ENCODE results near the gene ACACA. TPM values are rescaled to one million over a fixed set of nuclear protein-coding genes. Genes with fewer than 3 reads are reported as not detected.
A peak's percentile ranks its signal among the peaks of the same experiment; 100 is the strongest.

ACACA gene
- total RNA-seq, 1 donor from 2014 or later: 44.8 TPM

DNA sequence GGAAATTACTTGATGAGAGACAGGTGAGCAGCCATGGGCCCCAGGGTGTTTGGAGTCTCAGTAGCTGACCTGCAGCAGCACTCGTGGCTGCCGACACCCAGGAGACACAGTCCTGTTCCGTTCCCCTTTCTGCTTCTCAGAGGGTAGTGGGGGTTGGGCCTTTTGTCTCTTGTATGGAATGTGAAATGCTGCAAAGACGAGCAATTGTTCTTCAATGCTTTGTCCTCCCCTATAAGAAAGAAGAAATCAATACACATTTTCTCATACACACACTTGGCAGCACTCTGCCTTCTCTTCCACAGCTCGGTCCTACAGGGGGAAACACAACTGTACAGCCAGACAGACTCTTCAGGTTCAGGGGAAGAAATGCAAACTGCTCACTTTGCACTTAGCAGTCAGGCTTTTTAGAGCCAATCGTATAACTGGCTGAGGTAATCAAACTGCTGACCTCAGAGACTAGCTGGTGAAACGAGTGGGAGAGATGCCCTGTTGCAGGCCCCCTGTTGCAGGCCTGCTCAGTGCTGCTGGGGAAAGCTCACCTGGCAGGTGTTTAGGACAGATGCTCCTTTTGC is 361.2 kb downstream of the ACACA start:
- FAIRE-seq: no peak
- no peak for TF ChIP-seq CTCF (IDR thresholded peaks at IDR 0.05; ENCODE audit: insufficient read depth, low read length, severe bottlenecking)
- DNase-seq (ENCODE audit: low read depth): no peak
- H3K36me3 ChIP-seq (ENCODE audit: control insufficient read depth, insufficient read depth, low read length): peaks cover 5% of the 10 kb centered on the region
- H3K27me3 ChIP-seq (ENCODE audit: control insufficient read depth, insufficient read depth, low read length): no peaks in the 10 kb centered on the region
- no peak overlapping the region for H3K4me3 ChIP-seq (ENCODE audit: low read depth, low read length)

- peaks cover 2% of the 10 kb centered on the region for H3K36me3 ChIP-seq (ENCODE audit: control insufficient read depth, insufficient read depth, low read length)
- FAIRE-seq (no peak), DNase-seq (ENCODE audit: low read depth) (peak; percentile 20)
- TF ChIP-seq CTCF (IDR thresholded peaks at IDR 0.05; ENCODE audit: insufficient read depth, low read length, severe bottlenecking): no peak
- H3K4me3 ChIP-seq (ENCODE audit: low read depth, low read length): no peak overlapping the region
- no peaks in the 10 kb centered on the region for H3K27me3 ChIP-seq (ENCODE audit: control insufficient read depth, insufficient read depth, low read length)
Observed at GRCh38 chr17:37043201-37043600, 363.4 kb downstream of the ACACA start.

DNA sequence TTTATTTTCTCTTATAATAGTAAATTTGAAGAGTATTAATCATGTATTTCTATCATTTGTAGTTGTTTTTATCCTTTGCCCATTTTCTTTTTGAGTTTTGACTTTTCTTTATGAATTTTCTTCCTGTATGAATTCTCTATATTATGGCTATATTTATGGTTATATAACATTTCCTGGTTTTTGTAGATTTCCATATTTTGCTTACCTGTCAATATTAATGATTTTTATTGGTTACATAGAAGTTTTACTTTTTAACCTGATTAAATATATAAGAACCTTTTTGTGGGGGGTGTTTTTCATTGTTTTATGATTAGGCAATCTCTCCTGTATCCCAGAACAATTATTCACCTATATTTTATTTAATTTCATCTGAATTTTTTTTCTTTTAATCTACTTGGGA is 364.7 kb downstream of the ACACA start:
- FAIRE-seq: no peak
- no peak for DNase-seq (ENCODE audit: low read depth)
- no peak overlapping the region for H3K4me3 ChIP-seq (ENCODE audit: low read depth, low read length)
- TF ChIP-seq CTCF (IDR thresholded peaks at IDR 0.05; ENCODE audit: insufficient read depth, low read length, severe bottlenecking): no peak
- H3K27me3 ChIP-seq (ENCODE audit: control insufficient read depth, insufficient read depth, low read length): no peaks in the 10 kb centered on the region
- H3K36me3 ChIP-seq (ENCODE audit: control insufficient read depth, insufficient read depth, low read length): peaks cover 2% of the 10 kb centered on the region

DNA sequence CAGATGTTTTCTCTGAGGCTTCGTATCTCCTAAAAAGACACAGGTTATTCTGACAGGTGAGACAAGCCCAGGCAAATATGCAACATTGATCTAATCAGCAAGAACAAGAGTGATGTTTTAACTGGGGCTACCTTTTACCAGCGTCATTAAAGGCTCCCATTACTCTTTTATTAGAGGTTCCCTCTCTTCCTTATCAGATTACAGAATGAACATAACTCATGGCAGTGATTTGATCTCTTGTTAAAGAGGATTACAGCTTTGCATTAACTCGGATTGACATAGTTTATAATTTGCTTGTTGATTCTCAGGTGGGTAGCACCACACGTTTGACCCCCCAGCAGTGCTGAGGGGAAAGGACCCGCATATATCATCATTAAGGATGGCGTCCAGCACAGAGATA is 367.4 kb downstream of the ACACA start:
- FAIRE-seq (no peak), DNase-seq (ENCODE audit: low read depth) (no peak)
- H3K27me3 ChIP-seq (ENCODE audit: control insufficient read depth, insufficient read depth, low read length): no peaks in the 10 kb centered on the region
- TF ChIP-seq CTCF (IDR thresholded peaks at IDR 0.05; ENCODE audit: insufficient read depth, low read length, severe bottlenecking): no peak
- H3K36me3 ChIP-seq (ENCODE audit: control insufficient read depth, insufficient read depth, low read length): no peaks in the 10 kb centered on the region
- no peak overlapping the region for H3K4me3 ChIP-seq (ENCODE audit: low read depth, low read length)

DNA sequence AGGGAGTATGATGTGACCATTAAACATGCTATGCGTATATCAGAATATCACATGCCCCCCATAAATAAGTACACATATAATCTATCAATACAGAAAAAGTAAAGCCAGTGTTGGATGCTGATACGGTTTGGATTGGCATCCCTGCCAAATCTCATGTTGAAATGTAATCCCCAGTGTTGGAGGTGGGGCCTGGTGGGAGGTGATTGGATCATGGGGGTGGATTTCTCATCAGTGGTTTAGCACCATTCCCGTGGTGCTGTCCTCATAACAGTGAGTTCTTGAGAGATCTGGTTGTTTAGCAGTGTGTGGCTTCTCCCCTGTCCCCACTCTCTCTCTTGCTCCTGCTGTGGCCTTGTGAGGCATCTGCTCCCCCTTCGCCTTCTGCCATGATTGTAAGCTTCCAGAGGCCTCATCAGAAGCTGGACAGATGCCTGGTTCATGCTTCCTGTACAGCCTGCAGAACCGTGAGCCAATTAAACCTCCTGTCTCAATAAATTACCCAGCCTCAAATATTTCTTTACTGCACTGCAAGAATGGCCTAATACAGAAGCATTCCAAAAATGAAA is 369.0 kb downstream of the ACACA start:
- Histone ChIP-seq H3K27me3 (ENCODE audit: control insufficient read depth, insufficient read depth, low read length) (no peaks in the 10 kb centered on the region), H3K36me3 (ENCODE audit: control insufficient read depth, insufficient read depth, low read length) (no peaks in the 10 kb centered on the region), H3K4me3 (ENCODE audit: low read depth, low read length) (no peak overlapping the region)
- no peak for TF ChIP-seq CTCF (IDR thresholded peaks at IDR 0.05; ENCODE audit: insufficient read depth, low read length, severe bottlenecking)
- FAIRE-seq: no peak
- DNase-seq (ENCODE audit: low read depth): no peak

Other genes with a start within 250 kb of the ACACA start
- not detected in 2 replicates for gene C17orf78, start 30.9 kb downstream of the ACACA start, total RNA-seq
- gene TADA2A, start 50 bp upstream of the ACACA start, total RNA-seq: 15.8 and 17.3 TPM in 2 replicates
- gene DUSP14, start 83.1 kb upstream of the ACACA start, total RNA-seq: 68.4 and 79.6 TPM in 2 replicates
- gene SYNRG, start 202.6 kb upstream of the ACACA start, total RNA-seq: 4.7 and 6.7 TPM in 2 replicates
- 14.5 and 19.3 TPM in 2 replicates for gene DDX52, start 236.6 kb upstream of the ACACA start, total RNA-seq

Measured in bronchial epithelial cell (primary cell).